Superior temporal gyrus (tissue), 1 donor: ENCODE data around the gene PTCH1.

ENCODE experiments used
- DNase-seq: peaks from one replicate; pipeline ENCODE4 v3.0.0-alpha.2; 2016; ENCODE audit errors: extremely low spot score

Gene PTCH1

DNA sequence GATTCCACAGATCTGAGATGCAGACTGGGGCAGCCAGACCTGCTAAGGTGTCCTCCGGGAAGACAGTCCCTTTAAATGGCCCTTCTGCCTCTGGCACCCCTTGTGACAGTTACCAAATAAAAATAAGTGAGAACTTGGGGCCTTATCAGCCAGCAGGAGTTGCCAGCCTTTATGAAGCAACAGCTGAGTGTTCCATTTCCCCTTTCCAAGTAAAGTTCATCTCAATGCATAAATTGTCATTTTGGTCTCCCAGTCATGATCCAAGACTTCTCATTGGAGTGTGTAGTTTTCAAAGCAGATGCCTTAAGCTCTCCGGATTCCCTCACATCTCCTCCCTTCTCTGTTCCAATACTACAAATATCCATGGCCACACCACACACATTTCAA is 4.1 kb downstream of the PTCH1 start:
- no peak for DNase-seq

DNA sequence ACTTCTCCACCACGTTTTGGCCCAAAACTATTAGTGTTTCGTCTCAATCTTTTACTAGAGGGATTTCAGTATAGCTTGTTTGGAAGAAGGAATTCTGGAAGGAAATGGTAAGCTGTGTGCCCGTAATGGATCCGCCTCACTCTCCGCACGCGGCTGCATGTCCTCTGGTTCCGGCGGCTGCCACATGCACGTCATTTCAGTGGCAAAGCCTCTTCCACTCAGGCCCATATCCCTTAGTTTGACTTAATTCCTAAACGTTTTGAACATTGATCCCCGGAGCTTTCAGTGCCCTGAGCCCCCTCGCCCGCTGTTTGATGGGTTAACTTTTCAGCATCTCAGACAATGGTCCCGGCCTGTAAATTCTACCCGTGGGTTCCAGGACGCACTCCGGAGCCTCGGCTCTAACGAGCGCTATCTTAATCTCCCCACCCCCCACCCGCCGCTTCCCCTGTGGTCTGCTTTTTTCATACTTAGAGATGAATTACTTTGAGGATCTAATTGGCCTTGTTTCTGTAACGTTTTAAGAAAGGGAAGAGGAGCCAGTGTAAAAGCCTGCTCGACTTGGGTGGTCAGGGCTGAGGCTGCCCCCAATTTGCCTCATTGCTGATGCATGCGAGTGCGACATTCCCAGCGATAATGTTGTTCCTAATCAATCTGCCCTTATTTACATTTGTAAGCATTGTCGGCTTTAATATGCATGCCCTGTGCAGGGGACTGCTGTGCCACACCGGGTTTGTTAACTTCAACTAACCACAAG is 4.6 kb downstream of the PTCH1 start:
- DNase-seq = no peak

DNA sequence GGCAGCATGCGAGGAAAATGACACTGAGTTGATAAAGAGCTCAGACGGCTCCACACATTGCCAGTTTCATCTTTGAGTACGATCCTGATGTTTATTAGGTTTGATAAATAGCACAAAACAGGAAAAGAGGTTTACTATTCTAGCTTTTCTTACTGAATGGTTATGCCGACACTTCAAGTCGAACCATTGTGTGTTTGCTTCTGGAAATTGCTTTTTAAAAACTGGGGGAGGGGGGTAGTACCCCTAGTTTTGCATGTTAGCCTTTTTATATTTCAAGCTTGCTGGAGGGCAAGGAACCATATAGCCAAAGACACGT is 5.2 kb downstream of the PTCH1 start:
- DNase-seq = peak; percentile 62

DNA sequence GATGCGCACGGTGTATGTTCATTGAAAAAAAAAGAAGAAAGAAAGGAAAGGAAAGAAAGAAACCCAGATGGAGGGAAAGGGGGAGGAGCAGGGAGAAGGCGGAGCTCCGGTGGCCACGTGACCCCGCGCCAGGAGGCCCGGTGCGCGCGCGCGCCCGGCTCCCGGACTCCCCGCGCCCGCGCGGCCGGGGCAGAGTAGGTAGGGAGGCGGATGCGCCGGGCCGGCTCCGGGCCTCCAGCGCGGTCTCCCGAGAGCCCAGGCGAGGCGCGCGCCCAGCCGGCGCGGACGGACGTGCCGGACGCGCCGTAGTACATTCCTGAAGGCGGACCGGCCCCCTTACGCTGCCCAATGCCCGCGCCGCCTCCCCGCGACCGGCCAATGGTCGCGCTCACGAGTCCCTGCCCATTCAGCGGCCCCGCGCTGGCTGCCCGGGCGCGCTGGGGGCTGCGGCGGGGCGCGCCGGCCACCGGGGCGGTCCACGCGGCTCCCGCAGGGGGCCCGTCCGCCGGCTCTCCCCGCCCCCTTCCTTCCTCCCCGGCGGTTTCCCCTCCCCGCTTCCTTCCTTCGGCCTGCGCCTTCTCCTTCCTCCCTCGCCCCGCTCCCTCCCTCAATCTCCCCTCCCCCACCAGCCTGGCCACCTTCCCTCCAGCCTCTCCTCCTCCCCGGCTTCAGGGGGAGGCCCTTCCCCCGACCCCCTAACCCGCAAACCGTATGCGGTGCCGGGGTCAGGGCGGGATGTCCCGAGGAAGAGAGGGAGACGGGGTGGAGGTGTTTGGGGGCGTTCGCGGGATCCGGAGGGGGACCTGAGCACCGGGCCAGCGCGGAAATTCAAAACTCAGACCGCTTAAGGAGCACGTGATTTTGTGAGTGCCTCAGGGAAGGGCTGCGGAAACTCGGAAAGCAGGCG is 5.8 kb downstream of the PTCH1 start:
- DNase-seq = peak; percentile 91

DNA sequence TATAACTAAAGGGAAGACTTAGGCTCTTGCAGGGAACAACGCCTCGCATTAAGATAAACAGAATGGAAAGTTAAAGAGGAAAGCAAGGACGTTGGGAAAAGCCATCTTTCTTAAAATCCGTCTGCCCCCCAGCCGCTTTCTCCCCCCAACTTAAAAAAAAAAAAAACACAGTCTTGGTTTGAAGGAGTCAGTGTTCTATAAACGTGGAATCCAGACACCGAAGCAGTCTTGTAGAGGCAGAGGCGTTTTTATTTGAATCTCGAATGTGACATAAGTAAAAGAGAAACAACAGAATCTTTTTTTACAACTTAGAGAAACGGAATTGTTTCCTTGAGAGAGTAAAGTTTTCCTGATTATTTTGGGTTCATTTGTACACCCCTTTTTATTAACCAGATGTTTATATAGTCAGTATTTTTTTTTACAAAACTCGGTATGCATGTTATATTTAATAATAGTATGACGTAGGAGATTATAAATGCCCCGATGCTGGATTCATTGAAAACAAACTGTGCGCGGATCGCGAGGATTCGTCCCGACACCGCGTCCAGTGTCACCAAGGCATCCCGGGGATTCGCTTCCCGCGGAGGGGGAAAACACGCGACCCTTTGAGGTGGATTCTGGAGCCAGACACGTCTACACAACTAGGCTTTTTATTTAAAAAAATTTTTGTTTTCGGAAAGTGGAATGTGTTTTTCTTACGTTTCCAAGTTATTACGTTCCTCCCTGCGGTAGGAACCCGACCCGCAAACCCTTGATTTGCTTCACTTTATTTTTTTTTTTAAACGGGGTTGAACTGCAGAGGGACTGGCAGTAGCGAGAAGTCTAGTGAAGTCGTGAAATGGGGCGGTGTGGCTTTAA is 6.7 kb downstream of the PTCH1 start:
- DNase-seq = peak; percentile 70

DNA sequence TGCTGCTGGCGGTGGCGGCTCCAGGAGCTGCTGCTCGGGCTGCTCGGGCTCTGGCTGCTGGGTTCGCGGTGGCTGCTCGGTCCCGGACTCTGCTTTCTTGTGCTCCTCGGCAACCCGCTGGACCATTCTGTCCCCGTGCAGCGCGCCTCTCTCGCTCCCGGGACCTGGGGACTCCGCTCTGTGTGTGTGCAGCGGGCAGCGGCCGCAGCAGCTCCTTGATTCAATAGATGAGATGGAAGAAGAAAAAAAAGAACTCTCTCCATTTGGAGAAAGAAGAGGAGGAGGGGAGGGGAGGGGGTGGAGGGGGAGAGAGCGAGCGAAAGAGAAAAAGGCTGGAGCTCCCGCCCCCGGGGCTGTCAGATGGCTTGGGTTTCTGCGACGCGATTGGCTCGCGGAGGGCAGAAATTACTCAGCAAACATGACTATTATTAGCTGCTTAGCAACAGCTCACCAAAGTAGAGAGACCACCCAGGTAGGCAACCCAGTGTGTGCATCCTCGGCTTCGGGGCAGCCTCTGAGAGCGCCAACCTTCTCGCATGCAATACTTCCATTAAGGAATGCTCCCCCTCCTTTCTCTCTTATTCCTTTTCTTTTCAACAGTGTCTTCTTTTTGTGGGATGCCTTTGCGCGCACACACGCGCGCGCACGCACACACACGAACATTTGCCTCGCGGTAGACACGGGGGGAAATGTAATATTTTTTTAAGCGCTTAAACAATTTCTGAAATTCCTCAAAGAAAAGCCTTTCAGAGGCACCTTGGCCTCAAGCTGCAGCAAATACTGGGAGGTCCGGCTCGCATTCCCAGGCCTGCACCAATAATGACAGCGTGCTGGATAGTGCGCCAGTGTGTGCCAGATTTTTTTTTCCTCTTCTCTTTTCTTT is 7.6 kb downstream of the PTCH1 start:
- peak; percentile 96 for DNase-seq

DNA sequence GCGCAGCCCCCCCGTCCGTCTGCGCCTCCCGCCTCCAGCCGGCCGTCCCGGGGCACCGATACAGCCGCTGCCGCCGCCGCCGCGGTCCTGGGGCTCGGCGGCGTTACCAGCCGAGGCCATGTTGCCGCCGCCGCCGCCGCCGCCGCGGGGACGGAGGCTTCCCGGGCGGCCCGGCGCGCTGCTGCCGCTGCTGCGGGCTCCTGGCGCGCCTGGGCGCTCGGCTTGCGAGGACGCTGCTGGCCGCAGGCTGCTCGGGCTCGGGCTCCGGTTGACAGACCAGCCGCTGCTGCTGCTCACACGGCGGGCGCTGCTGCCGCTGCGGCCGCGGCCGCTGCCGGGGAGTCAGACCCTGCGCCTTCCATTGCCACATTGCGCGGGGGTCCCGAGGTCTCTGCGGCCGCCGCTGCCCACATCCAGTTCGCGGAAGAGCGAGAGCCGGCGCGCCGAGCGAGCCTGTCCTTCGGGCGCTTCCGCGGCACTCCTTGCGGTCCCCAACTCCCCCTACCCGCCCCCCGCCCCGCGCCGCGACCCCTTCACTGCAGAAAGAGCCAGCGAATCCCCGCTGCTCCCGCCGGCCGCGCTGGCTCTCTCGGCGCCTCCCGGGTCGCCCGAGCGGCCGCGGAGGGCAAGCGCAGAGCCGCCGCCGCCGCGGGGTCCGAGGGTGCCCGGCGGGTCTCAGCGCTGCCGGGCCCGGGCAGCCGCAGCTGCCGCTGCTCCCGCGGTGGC is 8.4 kb downstream of the PTCH1 start:
- DNase-seq = no peak

DNA sequence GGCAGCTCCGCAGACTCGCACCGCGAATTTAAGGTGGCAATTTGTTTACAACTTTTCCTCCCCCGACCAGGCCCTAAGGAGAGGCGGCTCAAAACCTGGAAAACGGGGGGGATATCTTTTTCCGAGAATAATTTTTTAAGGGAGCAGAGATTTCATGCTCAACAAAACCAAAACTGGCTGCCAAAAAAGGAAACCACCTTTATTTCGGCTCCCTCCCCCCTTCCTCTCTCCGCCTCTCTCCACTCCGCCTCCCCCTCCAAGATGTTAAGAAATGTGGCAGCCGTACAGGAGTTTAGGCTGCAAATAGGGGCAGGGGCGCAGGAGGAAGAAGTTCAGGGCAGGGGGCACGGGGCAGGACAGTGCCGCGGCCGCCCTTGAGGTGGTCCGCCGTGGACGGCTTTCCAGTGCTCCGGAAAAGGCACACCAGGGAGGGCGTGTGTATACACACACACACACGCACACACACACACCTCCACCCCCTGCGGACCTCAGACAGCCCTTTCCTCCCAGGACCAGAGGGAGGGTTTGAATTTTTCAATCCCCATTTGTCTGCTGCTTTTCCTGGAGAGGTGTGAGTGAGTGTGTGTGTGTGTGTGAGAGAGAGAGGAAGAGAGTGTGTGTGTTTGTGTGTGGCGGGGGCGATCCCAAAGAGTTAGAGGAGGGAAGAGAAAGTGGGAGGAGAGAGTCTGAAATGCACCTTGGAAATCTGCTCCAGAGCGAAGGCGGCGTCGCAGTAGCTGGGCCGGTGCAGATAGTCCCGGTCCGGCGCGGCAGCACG is 9.1 kb downstream of the PTCH1 start:
- peak; percentile 62 for DNase-seq

DNA sequence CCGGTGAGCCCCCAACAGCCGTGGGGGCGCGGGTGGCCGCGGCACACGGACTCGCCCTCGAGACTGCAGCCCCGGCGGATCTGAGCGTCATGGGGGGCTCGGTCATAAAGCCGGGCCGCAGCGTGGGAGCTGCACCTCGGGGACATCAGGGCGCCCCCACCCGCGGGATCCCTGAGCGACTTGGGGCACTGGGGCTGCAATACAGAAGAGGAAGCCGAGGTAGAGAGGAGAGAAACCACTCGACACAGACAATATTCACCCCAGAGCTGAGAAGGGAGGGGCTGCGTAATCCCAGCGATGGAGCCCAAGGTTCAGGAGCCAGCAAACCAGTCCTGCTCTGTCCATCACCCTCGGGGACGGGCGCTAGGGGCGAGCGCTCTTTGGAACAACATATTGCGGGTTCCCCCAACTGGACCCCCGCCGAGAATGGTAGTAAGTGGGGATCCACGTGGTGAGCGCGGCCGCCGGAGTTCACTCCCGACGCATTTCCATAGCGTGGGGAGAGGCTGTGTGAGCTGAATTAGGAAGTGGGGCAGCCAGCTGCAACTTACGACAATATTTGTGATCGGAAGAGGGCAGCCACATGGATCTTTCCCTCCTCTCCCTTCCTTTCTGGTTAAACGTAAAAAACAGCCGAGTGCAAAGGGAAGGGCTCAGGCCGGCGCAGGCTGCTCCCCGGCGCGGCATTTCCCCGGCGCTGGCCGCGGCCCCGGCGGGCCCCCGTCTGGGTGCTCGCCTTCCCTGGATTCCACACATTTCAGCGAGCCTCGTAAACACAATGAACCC is 9.9 kb downstream of the PTCH1 start:
- peak; percentile 83 for DNase-seq

DNA sequence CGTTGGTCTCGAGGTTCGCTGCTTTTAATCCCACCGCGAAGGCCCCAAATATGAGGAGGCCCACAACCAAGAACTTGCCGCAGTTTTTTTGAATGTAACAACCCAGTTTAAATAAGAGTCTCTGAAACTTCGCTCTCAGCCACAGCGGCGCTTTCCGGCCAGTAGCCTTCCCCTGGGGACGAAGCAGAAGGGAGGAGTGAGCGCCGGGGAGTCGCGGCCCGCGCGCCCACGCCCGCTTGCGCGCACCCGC is 10.4 kb downstream of the PTCH1 start:
- DNase-seq = no peak

DNA sequence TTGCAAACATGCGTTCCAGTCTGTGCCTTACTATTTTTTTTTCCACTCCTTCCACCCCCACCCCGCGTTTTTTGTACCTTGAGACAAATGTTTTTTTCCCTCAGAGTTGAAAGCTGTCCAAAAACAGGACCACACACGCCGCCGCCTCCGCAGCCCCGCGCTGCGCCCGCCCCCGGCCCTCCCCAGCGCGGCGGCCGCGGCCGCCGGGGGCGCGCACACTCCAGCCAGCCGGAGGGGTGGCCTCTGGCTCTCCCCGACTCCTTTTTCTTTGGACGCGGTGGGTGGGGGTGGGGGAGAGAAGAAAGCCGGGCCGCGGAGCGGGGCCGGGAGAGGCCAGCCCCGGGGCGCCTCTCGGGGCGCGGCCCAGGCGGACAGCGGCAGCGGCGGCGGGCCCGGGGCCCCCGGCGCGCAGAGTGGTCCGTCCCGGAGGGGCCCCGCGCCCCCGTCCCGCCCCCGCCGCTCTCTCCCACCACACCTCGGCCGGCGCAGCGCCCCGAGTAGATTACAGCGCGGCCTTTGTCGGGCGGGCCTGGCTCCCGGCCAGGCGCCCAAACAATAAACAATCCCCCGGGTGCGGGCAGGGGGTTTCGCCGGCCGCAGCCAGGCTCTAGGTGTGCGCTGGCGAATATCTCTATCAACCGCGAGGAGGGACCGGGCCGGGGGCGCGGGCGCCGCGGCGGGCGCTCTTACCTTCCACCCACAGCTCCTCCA is 10.9 kb downstream of the PTCH1 start:
- no peak for DNase-seq

DNA sequence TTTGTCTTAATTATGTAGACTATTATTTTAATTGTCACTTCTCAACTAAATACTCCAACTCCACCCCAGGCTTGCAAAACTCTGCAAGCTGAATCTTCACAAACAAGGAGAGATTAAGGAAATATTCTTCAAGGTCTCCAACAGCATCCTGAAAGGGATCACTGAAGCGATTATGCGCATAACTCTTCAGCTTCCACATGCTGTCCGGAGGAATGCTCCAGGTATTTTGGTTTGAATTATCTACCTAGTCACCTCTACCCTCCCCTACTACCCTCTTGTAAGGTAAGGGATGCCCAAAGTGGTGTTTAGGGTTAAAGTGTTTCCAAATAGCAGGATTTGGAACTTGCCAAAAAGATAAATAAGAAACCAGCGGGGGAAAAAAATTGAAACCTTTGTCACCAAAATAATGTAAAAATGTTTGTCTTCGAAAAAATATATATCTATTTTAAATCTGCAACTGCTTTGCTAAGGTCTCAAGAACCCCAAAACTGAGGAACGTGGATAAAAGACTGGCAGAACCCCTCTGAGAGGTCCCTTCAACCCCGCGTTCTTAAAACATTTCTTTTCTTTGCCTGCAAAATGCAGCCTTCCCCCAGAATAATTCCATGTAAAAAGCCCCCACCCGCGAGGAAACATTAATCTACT is 11.6 kb downstream of the PTCH1 start:
- no peak for DNase-seq

DNA sequence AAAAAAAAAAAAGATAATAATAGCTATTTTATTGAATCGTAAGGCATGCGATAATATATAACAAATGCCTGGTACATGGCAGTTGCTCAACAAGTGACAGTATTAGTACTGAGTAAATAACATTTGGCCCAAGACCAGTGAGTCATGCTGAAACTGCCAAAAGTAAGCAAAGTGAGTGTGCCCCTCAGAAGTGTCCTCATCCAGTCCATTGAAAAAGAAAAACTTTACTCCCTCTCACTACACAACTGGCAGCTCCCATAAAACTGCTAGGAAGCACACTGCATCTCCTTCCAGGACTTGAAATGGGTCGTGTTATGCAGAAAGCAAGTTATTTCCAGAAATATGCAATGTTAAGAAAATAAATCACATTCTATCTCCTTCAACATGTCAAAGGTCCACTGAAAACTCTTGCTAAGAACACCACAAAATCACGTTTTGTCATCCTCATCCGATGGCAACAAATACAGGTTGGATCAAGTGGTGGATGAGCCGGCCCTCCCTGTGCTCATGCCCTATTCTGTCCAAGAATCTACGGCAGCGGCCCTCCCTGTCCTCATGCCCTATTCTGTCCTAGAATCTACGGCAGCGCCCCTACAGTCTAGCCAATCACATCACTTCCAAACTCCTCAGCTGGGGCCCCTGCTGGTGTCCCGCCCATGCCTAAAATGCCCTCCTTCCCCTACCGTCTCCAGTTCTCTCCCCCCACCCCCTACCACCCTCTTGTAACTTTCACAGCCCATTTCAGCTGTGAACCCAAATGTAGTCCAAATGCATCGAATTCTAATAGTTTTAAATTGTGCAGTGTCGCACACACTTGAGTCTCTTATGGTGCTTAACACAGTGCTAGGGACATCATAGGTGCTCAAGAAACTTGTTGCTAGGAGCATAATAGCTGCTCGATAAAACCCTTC is 12.5 kb downstream of the PTCH1 start:
- DNase-seq = no peak

DNA sequence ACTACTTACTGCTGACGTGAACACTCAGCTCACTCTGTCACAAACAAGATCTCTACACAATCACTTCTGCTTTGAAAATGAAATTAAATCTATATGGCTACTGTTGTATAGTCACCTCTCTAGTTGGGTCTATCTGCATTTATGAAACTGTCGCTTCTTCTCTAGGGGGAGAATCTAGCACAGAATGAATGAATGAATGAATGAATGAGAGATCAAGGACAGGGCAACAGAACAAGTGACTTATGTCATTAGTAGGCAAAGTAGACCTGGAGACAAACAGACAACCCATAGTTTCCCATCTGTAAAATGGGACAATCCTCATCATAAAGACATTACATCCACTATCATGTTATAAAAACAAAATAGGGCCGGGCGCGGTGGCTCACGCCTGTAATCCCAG is 13.4 kb downstream of the PTCH1 start:
- DNase-seq = no peak

DNA sequence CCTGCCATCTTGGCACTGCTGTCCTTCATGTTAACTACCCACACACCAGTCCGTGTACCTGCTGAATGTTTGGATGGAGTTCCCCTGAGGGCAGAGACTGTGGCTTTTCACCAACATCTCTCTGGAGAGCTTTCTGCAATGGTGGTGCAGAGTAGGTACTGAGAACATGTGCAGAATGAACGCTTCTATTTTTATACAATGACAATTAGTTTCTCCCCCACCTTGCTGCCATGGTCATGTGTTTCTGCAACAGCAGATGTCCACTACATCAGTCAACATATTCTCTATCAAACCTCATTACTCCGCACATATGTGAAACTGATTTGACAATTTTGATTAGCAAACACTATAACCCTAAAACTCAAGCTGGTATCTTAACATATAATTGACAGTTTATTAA is 14.5 kb downstream of the PTCH1 start:
- DNase-seq = no peak

DNA sequence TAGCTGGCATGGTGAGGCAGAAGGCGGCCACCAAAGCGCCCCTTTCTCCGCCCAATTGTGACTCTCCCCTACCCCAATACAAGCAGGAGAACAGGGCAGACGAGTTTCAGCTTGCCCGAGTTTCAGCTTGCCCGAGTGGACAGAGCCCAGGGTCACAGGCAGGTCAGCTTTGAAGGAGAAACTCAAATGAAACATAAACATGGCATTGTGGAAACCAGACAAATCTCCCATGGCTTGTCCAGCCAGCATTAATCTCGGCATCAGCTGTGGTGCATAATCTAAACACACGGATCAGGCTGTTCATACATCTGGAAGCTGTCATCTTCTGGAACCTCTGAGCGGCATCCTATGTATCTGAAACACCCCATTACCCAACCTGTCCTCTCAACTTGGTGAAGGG is 16.9 kb downstream of the PTCH1 start:
- DNase-seq = no peak

DNA sequence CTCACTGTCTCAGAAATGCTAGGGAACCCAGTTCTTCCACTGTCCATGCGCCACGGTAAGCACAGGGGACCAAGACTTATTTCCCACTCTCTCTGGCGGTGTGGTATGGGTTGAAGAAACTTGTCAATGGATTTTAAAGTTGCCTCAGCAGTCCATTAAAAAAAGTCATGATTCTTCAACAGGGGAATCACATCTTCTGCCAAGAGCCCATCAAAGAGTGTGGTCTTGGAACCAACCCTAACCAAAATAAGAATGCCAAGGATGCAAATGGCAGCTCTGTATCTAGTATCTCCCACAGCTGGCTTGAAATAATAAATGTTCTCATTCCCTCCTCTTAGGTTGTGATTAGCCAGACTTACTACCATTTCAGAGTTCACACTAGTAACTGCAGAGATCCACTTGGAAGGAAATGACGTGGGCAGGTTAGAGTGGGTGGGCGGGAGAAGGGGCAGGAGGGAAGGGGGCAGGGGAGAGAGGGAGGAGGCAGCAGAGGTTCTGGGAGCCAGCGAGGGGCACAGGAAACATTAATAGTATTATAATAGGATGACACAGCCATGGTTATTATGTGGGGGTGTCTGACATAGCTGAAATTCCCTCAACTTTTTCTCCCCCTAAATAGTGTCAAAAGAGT is 17.6 kb downstream of the PTCH1 start:
- no peak for DNase-seq
